IMR-90 (cell line): ENCODE measurements around the gene RXFP4. TPM values are rescaled to one million over a fixed set of nuclear protein-coding genes. Genes with fewer than 3 reads are reported as not detected.

Experiments used
- ATAC-seq: fragments of 200-7000 bp; cut with Tn5 transposase; 2 replicates; pipeline ENCODE4 v1.9.1; 2020; ENCODE audit warnings: low read depth, mild to moderate bottlenecking, moderate library complexity
- BruUV-seq: library from RNA; stranded (reverse); fragments of 400-500 nt; replicated peaks from 2 replicates; lab custom pipeline; 2021; lab: Mats Ljungman, UMichigan
- CTCF ChIA-PET: fragments of 300-600 bp; formaldehyde crosslinking; extraction: SDS; loops from one replicate; lab custom pipeline; 2021; ENCODE audit warnings: antibody characterized with exemption; lab: Yijun Ruan, JAX
- POLR2A ChIA-PET: fragments of 300-600 bp; sonication (Branson Sonifier 250); formaldehyde crosslinking; loops from one replicate; lab custom pipeline; 2022; ENCODE audit warnings: antibody characterized with exemption; ENCODE audit not compliant: unreplicated experiment; lab: Charles Lee
- DNase-seq: peaks from one replicate; pipeline ENCODE4 v3.0.0; 2013
- H2AFZ ChIP-seq: replicated peaks from 2 replicates; pipeline ENCODE3; 2013; ENCODE audit warnings: low read length, mild to moderate bottlenecking; ENCODE audit not compliant: poor library complexity
- H2AK5ac ChIP-seq: 2 replicates; pipeline ENCODE4 v1.6.1; 2013; ENCODE audit warnings: low read depth, low read length, inconsistent platforms
- H2AK9ac ChIP-seq: replicated peaks from 2 replicates; pipeline ENCODE3; 2013; ENCODE audit warnings: mild to moderate bottlenecking, low read depth, low read length, moderate library complexity; ENCODE audit not compliant: poor library complexity
- H2BK120ac ChIP-seq: 2 replicates; pipeline ENCODE4 v1.6.1; 2013; ENCODE audit warnings: low read depth, low read length, inconsistent platforms
- H2BK15ac ChIP-seq: 3 replicates; pipeline ENCODE4 v1.6.1; 2013; ENCODE audit warnings: low read depth, low read length, inconsistent platforms
- H2BK20ac ChIP-seq: 2 replicates; pipeline ENCODE4 v1.6.1; 2013; ENCODE audit warnings: low read depth, mild to moderate bottlenecking, inconsistent platforms, low read length, moderate library complexity
- H2BK5ac ChIP-seq: 2 replicates; pipeline ENCODE4 v1.6.1; 2013; ENCODE audit warnings: mild to moderate bottlenecking, low read depth, low read length, inconsistent platforms; ENCODE audit not compliant: poor library complexity, severe bottlenecking
- H3K14ac ChIP-seq: replicated peaks from 2 replicates; pipeline ENCODE4 v1.6.1; 2013; ENCODE audit warnings: low read depth, low read length, inconsistent platforms
- H3K18ac ChIP-seq: 2 replicates; pipeline ENCODE4 v1.6.1; 2013; ENCODE audit warnings: low read depth, low read length, control low read depth
- H3K23ac ChIP-seq: 2 replicates; pipeline ENCODE4 v1.6.1; 2013; ENCODE audit warnings: low read depth, low read length, inconsistent platforms
- H3K27ac ChIP-seq: 2 replicates; pipeline ENCODE4 v1.5.1; 2013; ENCODE audit warnings: mild to moderate bottlenecking, control low read depth, low read length; ENCODE audit not compliant: insufficient read depth
- H3K27me3 ChIP-seq: 2 replicates; pipeline ENCODE4 v1.6.1; 2013; ENCODE audit warnings: low read length; ENCODE audit not compliant: control insufficient read depth, insufficient read depth
- H3K36me3 ChIP-seq: 2 replicates; pipeline ENCODE4 v1.6.1; 2013; ENCODE audit warnings: low read length, mixed read lengths; ENCODE audit not compliant: control insufficient read depth, insufficient read depth
- H3K4ac ChIP-seq: 2 replicates; pipeline ENCODE4 v1.6.1; 2013; ENCODE audit warnings: low read depth, low read length, inconsistent platforms
- H3K4me1 ChIP-seq: 2 replicates; pipeline ENCODE4 v1.6.1; 2013; ENCODE audit warnings: low read length, mixed read lengths; ENCODE audit not compliant: control insufficient read depth, insufficient read depth
- H3K4me2 ChIP-seq: 2 replicates; pipeline ENCODE4 v1.6.1; 2013; ENCODE audit warnings: low read depth, mild to moderate bottlenecking, control low read depth, low read length, moderate library complexity
- H3K4me3 ChIP-seq: 2 replicates; pipeline ENCODE4 v1.5.1; 2013; ENCODE audit warnings: low read depth, mild to moderate bottlenecking, control low read depth, low read length, moderate library complexity; ENCODE audit not compliant: insufficient read depth
- H3K56ac ChIP-seq: 2 replicates; pipeline ENCODE4 v1.6.1; 2013; ENCODE audit warnings: low read length, inconsistent platforms; ENCODE audit not compliant: insufficient read depth; ENCODE audit errors: extremely low read depth
- H3K79me1 ChIP-seq, 2 experiments: 2 replicates each; pipeline ENCODE4 v1.6.1; 2013; ENCODE audit warnings: low read length in 2 of 2, inconsistent platforms in 1 of 2, low read depth in 1 of 2
- H3K9ac ChIP-seq: 2 replicates; pipeline ENCODE4 v1.6.1; 2013; ENCODE audit warnings: low read depth, low read length, control low read depth
- H3K9me1 ChIP-seq: 2 replicates; pipeline ENCODE4 v1.6.1; 2013; ENCODE audit warnings: low read length, inconsistent platforms; ENCODE audit not compliant: insufficient read depth
- H3K9me3 ChIP-seq: 2 replicates; pipeline ENCODE4 v1.6.1; 2013; ENCODE audit warnings: low read length; ENCODE audit not compliant: control insufficient read depth, insufficient read depth
- H4K20me1 ChIP-seq: 2 replicates; pipeline ENCODE4 v1.6.1; 2013; ENCODE audit warnings: low read length, inconsistent platforms; ENCODE audit not compliant: insufficient read depth
- H4K5ac ChIP-seq: 2 replicates; pipeline ENCODE4 v1.6.1; 2013; ENCODE audit warnings: mild to moderate bottlenecking, low read depth, low read length, control low read depth
- H4K8ac ChIP-seq, 2 experiments: 2 replicates each; pipeline ENCODE4 v1.6.1; 2013; ENCODE audit warnings: low read depth in 2 of 2, low read length in 2 of 2, control low read depth in 1 of 2, inconsistent platforms in 1 of 2
- H4K91ac ChIP-seq: 2 replicates; pipeline ENCODE4 v1.6.1; 2013; ENCODE audit warnings: low read depth, low read length, inconsistent platforms; ENCODE audit not compliant: insufficient read depth
- CTCF ChIP-seq: conservative IDR thresholded peaks from 2 replicates; pipeline ENCODE4 v1.5.1; 2012; ENCODE audit warnings: mild to moderate bottlenecking, low read depth, low read length, improper control_type of control experiment
- MXI1 ChIP-seq: IDR thresholded peaks from 2 replicates; pipeline ENCODE4 v1.6.1; 2012; ENCODE audit warnings: low read depth, mild to moderate bottlenecking, low read length, moderate library complexity, borderline replicate concordance
- RAD21 ChIP-seq: IDR thresholded peaks from 2 replicates; pipeline ENCODE4 v1.6.1; 2012; ENCODE audit warnings: low read length, improper control_type of control experiment
- RCOR1 ChIP-seq: IDR thresholded peaks from 2 replicates; pipeline ENCODE4 v1.6.1; 2012; ENCODE audit warnings: mild to moderate bottlenecking, low read length, improper control_type of control experiment; ENCODE audit not compliant: insufficient replicate concordance
- SMC3 ChIP-seq: fragments of 150-350 bp; IDR thresholded peaks from 2 replicates; pipeline ENCODE4 v1.6.1; 2016; ENCODE audit warnings: low read depth, mild to moderate bottlenecking, antibody characterized with exemption, low read length, moderate library complexity
- WGBS, 2 experiments: methylation state at CpG; one replicate each; pipeline versions ENCODE4 v1.1.5 to v1.1.7; 2013; ENCODE audit warnings: missing lambda C conversion rate in 2 of 2; ENCODE audit not compliant: insufficient read length in 1 of 2; ENCODE audit errors: extremely low coverage in 2 of 2; 5-methylcytosine and 5-hydroxymethylcytosine counted together
- dilution Hi-C: fragments of 300-500 bp; cut with HindIII; formaldehyde crosslinking; loops from one replicate; pipeline ENCODE4 v1.14.3; 2018; ENCODE audit warnings: low sequenced_read_pairs; ENCODE audit not compliant: unreplicated experiment
- in situ Hi-C: fragments of 300-500 bp; cut with MboI; formaldehyde crosslinking; loops from 3 replicates; pipeline ENCODE4 v1.14.3; 2019; ENCODE audit warnings: low sequenced_read_pairs, inconsistent platforms, mixed read lengths
- intact Hi-C: fragments of 100-400 bp; cut with micrococcal nuclease; formaldehyde crosslinking; loops from 2 replicates; pipeline ENCODE4 v1.10.0; 2022
- polyA plus RNA-seq, 3 experiments: library from polyadenylated mRNA; depleted of rRNA; stranded (reverse); fragments of >200 nt; gene quantifications; 2 replicates each; pipeline ENCODE4 v1.2.3, GENCODE V29; 2012; ENCODE audit warnings: low replicate concordance in 1 of 3
- total RNA-seq: library from RNA; depleted of rRNA; stranded (reverse); fragments of >200 nt; gene quantifications from 2 replicates; pipeline ENCODE4 v1.2.3, GENCODE V29; 2012

The RXFP4 gene
- total and polyA plus RNA-seq, 2 of the 4 experiments (the other 2 are of a cell fraction), result not detected

GRCh38 chr1:155966135-155966534, 24.7 kb downstream of the RXFP4 start:
- ChIA-PET POLR2A (no interaction called here), CTCF (interaction anchor here (0.6 kb wide), 1 partner anchor 10 kb away, joined by 3 read pairs; no protein-coding TSS in a partner anchor)
- no peak overlapping the region; a peak in 1 of 4 replicates for H4K8ac ChIP-seq
- no peak overlapping the region for H2AK5ac ChIP-seq
- peaks cover 47% of the 10 kb centered on the region for H3K4me1 ChIP-seq
- no peak overlapping the region for H3K14ac ChIP-seq
- H4K91ac ChIP-seq, result no peak overlapping the region
- no peak overlapping the region for H3K4me2 ChIP-seq
- H4K20me1 ChIP-seq, result peaks cover 87% of the 10 kb centered on the region
- no peak overlapping the region for H3K4me3 ChIP-seq
- H2BK20ac ChIP-seq, result no peak overlapping the region
- dilution Hi-C loops, result no loop called here
- H2BK15ac ChIP-seq, result no peak overlapping the region
- BruUV-seq, result no TSS peak
- H3K4ac ChIP-seq, result no peak overlapping the region
- TF ChIP-seq RAD21, result peak; percentile 41; the same call in 1 of the 2 replicates
- TF ChIP-seq MXI1, result no peak
- peak; percentile 38 for TF ChIP-seq CTCF
- peak; percentile 17; the same call in 1 of the 2 replicates for TF ChIP-seq SMC3
- no peak for TF ChIP-seq RCOR1
- no peak overlapping the region for H3K9ac ChIP-seq
- no peak overlapping the region for H2AK9ac ChIP-seq
- peaks cover 75% of the 10 kb centered on the region for H3K36me3 ChIP-seq
- no peak overlapping the region for H2BK120ac ChIP-seq
- in situ Hi-C loops, result no loop called here
- intact Hi-C loops, result no loop called here
- ATAC-seq (no peak), DNase-seq (no peak)
- H3K18ac ChIP-seq, result no peak overlapping the region
- peaks cover 42% of the 10 kb centered on the region for H3K9me1 ChIP-seq
- no peak overlapping the region for H3K27ac ChIP-seq
- no peak overlapping the region for H3K56ac ChIP-seq
- no peak overlapping the region for H4K5ac ChIP-seq
- H3K9me3 ChIP-seq, result no peaks in the 10 kb centered on the region
- H3K23ac ChIP-seq, result no peak overlapping the region
- peaks cover 37 to 86% of the 10 kb centered on the region in 2 experiments for H3K79me1 ChIP-seq
- WGBS, 2 experiments, result 83% methylated on average over 3 of the region's 9 CpGs; no CpG with 5 or more reads in 1 of the 2 experiments
- no peaks in the 10 kb centered on the region for H3K27me3 ChIP-seq
- H2AFZ ChIP-seq, result no peak overlapping the region
- no peak overlapping the region for H2BK5ac ChIP-seq
